Epithelial cell of proximal tubule (primary cell): ENCODE measurements around the gene CBLIF. TPM values are rescaled to one million over a fixed set of nuclear protein-coding genes. Genes with fewer than 3 reads are reported as not detected.
A peak's percentile ranks its signal among the peaks of the same experiment; 100 is the strongest.

Source experiments
- DNase-seq: peaks from one replicate; pipeline ENCODE4 v3.0.0-alpha.2; 2011; ENCODE audit warnings: low read depth
- H3K4me3 ChIP-seq: 2 replicates; pipeline ENCODE4 v1.5.1; 2011; ENCODE audit warnings: low read depth, mild to moderate bottlenecking, low read length
- CTCF ChIP-seq: conservative IDR thresholded peaks from 2 replicates; pipeline ENCODE4 v1.5.1; 2012; ENCODE audit warnings: low read depth, mild to moderate bottlenecking, low read length
- total RNA-seq: library from RNA; depleted of rRNA; stranded (reverse); fragments of >200 nt; gene quantifications from 2 replicates; pipeline ENCODE4 v1.2.3, GENCODE V29; 2015

CBLIF gene
- total RNA-seq, 1 donor from 2014 or later = not detected

- TF ChIP-seq CTCF = no peak
Measured at GRCh38 chr11:59877784-59878183, 32.5 kb upstream of the CBLIF start.

GRCh38 chr11:59877325-59877724 is 32.0 kb upstream of the CBLIF start:
- DNase-seq = no peak
- H3K4me3 ChIP-seq = no peak overlapping the region
- no peak for TF ChIP-seq CTCF

More at GRCh38 chr11:59877784-59878183, 32.5 kb upstream of the CBLIF start:
- no peak overlapping the region for H3K4me3 ChIP-seq
- DNase-seq = no peak

GRCh38 chr11:59875856-59876519 is 30.7 kb upstream of the CBLIF start:
- no peak for DNase-seq
- H3K4me3 ChIP-seq = no peak overlapping the region
- TF ChIP-seq CTCF = no peak

GRCh38 chr11:59872076-59872475 is 26.8 kb upstream of the CBLIF start:
- no peak for TF ChIP-seq CTCF

GRCh38 chr11:59867946-59868345 is 22.6 kb upstream of the CBLIF start:
- no peak for DNase-seq
- H3K4me3 ChIP-seq = no peak overlapping the region
- TF ChIP-seq CTCF = no peak

More at GRCh38 chr11:59872076-59872475, 26.8 kb upstream of the CBLIF start:
- H3K4me3 ChIP-seq = no peak overlapping the region
- DNase-seq = no peak

GRCh38 chr11:59866836-59867235 is 21.5 kb upstream of the CBLIF start:
- DNase-seq = no peak
- H3K4me3 ChIP-seq = no peak overlapping the region
- no peak for TF ChIP-seq CTCF

- TF ChIP-seq CTCF = peak; percentile 40
- DNase-seq = peak; percentile 71
- no peak within 1 kb of the TSS for H3K4me3 ChIP-seq
Measured at GRCh38 chr11:59866397-59866796, 21.1 kb upstream of the CBLIF start, which contains the start of gene TCN1. Gene TCN1 (minus strand): TSS chr11:59866487. CDS start chr11:59866470, 17 bp downstream.
